Body of pancreas (tissue), 4 donors: Measurements from ENCODE around the gene ANO10. TPM values are rescaled to one million over a fixed set of nuclear protein-coding genes. Genes with fewer than 3 reads are reported as not detected.
"Not testable (repeated sequence)": the region's sequence is repeated elsewhere in the genome, so short reads cannot be mapped to it uniquely, and the experiment has no call there.

Source experiments
- ATAC-seq: fragments of 150-250 bp; one replicate; pipeline ENCODE4 v1.9.1; 2016
- DNase-seq, 4 donors: peaks; one replicate each; pipeline ENCODE4 v3.0.0-alpha.2; 2019
- H3K27ac ChIP-seq, 4 donors: fragments of 200-600 bp; sonication (generic); 1 replicate in 3 of 4; 2 replicates in 1 of 4; pipeline versions ENCODE4 v1.5.1 to v1.6.1; 2016 to 2019; ENCODE audit warnings: mild to moderate bottlenecking in 1 of 4, mixed read lengths in 1 of 4, moderate library complexity in 1 of 4
- H3K27me3 ChIP-seq, 2 donors: fragments of 200-600 bp; sonication (generic); one replicate each; pipeline ENCODE4 v1.6.0; 2016; ENCODE audit warnings: mild to moderate bottlenecking in 1 of 2
- H3K36me3 ChIP-seq, 2 donors: fragments of 200-600 bp; sonication (generic); replicated peaks in 1 of 2; 2 replicates each; pipeline ENCODE4 v1.5.1; 2016; ENCODE audit warnings: low read depth in 2 of 2; ENCODE audit not compliant: insufficient read depth in 1 of 2
- H3K4me1 ChIP-seq: fragments of 200-600 bp; sonication (generic); one replicate; pipeline ENCODE4 v1.6.0; 2016
- H3K4me3 ChIP-seq, 2 donors: fragments of 200-600 bp; sonication (generic); 1 replicate in 1 of 2; 2 replicates in 1 of 2; pipeline ENCODE4 v1.5.1; 2016 to 2019
- H3K9me3 ChIP-seq, 3 donors: fragments of 200-600 bp; sonication (generic); 1 replicate in 2 of 3; 2 replicates in 1 of 3; pipeline ENCODE4 v1.5.1; 2016
- POLR2A ChIP-seq, 3 donors: fragments of 450-650 bp; IDR thresholded peaks; one replicate each; pipeline ENCODE4 v1.6.1; 2016; ENCODE audit warnings: antibody characterized with exemption in 3 of 3, mild to moderate bottlenecking in 2 of 3
- WGBS, 2 donors: methylation state at CpG; one replicate each; pipeline ENCODE4 v1.1.5; 2017; 5-methylcytosine and 5-hydroxymethylcytosine counted together
- intact Hi-C: fragments of 100-400 bp; cut with DNase I; formaldehyde crosslinking; loops from one replicate; pipeline ENCODE4 v1.15.1; 2023
- total RNA-seq, 2 donors: library from RNA; depleted of rRNA; stranded (reverse); fragments of >200 nt; gene quantifications; one replicate each; pipeline ENCODE4 v1.1.0, GENCODE V29; 2016
- TF ChIP-seq, protein P1 (sequence below), 7 experiments: fragments of 450-650 bp in 4 of 7; fragments of 200-600 bp in 3 of 7; sonication (generic) in 3 of 7; IDR thresholded peaks; one replicate each; pipeline ENCODE4 v1.5.1; 2016 to 2019; ENCODE audit warnings: antibody characterized with exemption in 7 of 7

ANO10 gene
- total RNA-seq, 2 donors from 2014 or later, result 14.3 to 16.2 TPM

GRCh38 chr3:43484926-43485488 is 136.8 kb downstream of the ANO10 start:
- Histone ChIP-seq H3K27me3 (no peaks in the 10 kb centered on the region), H3K4me1 (no peaks in the 10 kb centered on the region), H3K27ac (no peak overlapping the region), H3K36me3 (no peaks in the 10 kb centered on the region), H3K9me3 (no peaks in the 10 kb centered on the region), H3K4me3 (no peak overlapping the region)
- no peak for ATAC-seq
- intact Hi-C loops, result no loop called here
- TF ChIP-seq, protein P1, sequence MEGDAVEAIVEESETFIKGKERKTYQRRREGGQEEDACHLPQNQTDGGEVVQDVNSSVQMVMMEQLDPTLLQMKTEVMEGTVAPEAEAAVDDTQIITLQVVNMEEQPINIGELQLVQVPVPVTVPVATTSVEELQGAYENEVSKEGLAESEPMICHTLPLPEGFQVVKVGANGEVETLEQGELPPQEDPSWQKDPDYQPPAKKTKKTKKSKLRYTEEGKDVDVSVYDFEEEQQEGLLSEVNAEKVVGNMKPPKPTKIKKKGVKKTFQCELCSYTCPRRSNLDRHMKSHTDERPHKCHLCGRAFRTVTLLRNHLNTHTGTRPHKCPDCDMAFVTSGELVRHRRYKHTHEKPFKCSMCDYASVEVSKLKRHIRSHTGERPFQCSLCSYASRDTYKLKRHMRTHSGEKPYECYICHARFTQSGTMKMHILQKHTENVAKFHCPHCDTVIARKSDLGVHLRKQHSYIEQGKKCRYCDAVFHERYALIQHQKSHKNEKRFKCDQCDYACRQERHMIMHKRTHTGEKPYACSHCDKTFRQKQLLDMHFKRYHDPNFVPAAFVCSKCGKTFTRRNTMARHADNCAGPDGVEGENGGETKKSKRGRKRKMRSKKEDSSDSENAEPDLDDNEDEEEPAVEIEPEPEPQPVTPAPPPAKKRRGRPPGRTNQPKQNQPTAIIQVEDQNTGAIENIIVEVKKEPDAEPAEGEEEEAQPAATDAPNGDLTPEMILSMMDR (IDR thresholded peaks at IDR 0.05), result no peak
- TF ChIP-seq POLR2A (IDR thresholded peaks at IDR 0.05), result no peak
- no peak for DNase-seq
- 90 to 98% methylated on average over 25 to 27 of the region's 29 CpGs for WGBS, 2 donors

DNA sequence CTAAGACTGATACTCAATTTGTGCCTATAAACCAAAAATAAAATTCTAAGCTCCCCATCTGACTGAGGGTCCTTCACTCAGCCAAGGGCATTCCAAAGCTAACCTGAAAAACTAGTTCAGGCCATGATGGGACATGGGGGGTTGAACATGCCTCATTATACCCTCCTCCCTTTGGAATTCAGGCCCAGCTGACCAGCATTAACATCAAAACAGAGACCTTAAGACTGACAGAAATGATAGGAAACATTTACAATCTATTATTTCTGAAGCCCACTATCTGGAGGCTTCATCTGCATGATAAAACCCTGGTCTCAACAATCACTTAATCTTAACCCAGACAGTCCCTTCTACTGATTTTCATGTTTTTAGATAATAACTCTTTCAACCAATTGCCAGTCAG is 140.4 kb downstream of the ANO10 start:
- Histone ChIP-seq H3K27ac (no peak overlapping the region), H3K27me3 (no peaks in the 10 kb centered on the region), H3K9me3 (peaks cover 0 to 5% (median 0%) of the 10 kb centered on the region in 3 donors), H3K4me1 (no peaks in the 10 kb centered on the region), H3K4me3 (no peak overlapping the region), H3K36me3 (no peaks in the 10 kb centered on the region)
- ATAC-seq (no peak), DNase-seq (no peak)
- no peak for TF ChIP-seq POLR2A (IDR thresholded peaks at IDR 0.05)
- TF ChIP-seq, protein P1 (IDR thresholded peaks at IDR 0.05), result no peak
- intact Hi-C loops, result no loop called here

- ATAC-seq, DNase-seq, H3K9me3 ChIP-seq, H3K4me1 ChIP-seq, H3K27me3 ChIP-seq, intact Hi-C loops, H3K27ac ChIP-seq, H3K36me3 ChIP-seq, H3K4me3 ChIP-seq: not testable (repeated sequence)
- WGBS, 2 donors, result 36 to 47% methylated on average over 2 of the region's 2 CpGs
Observed at GRCh38 chr3:43478839-43479238, 143.0 kb downstream of the ANO10 start.

DNA sequence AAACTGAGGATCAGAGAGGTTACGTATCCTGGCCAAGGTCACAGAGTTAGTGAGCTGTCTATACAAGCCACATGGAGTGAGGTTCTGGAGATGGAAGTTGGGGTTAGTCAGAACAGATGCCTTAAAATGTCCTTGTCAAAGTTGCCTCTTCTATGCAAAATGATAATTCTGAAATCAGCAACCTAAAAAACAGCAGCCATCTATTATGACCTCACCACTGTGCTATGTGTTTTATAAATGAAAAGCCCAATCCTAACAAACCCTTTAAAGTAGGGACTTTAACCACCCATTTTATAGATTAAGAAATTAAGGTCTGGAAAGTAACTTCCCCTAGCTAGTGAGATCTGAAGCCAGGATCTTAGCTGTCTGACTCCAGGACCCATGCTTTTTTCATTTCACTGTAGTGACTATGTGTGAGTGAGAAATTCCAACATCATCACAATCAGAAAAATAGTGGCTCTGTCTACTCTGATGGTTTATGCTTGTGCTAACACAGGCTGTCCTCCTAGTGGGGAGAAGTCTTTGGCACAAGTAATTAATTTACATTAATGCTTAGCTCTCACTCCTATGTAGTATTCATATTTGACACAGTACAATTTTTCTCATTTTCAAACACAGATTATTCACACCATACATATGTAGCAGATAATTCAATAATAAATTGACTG is 143.6 kb downstream of the ANO10 start:
- DNase-seq, result no peak
- peaks cover 0 to 5% (median 0%) of the 10 kb centered on the region in 3 donors for H3K9me3 ChIP-seq
- no peaks in the 10 kb centered on the region for H3K36me3 ChIP-seq
- WGBS, 2 donors, result 75 to 93% methylated on average over 1 of the region's 1 CpG
- H3K27me3 ChIP-seq, result no peaks in the 10 kb centered on the region
- no peaks in the 10 kb centered on the region for H3K4me1 ChIP-seq
- H3K27ac ChIP-seq, result peak overlapping the region in 1 of 4 donors; percentile 18
- intact Hi-C loops, result no loop called here
- no peak for TF ChIP-seq POLR2A (IDR thresholded peaks at IDR 0.05)
- TF ChIP-seq, protein P1 (IDR thresholded peaks at IDR 0.05), result no peak
- H3K4me3 ChIP-seq, result no peak overlapping the region
- ATAC-seq, result no peak

DNA sequence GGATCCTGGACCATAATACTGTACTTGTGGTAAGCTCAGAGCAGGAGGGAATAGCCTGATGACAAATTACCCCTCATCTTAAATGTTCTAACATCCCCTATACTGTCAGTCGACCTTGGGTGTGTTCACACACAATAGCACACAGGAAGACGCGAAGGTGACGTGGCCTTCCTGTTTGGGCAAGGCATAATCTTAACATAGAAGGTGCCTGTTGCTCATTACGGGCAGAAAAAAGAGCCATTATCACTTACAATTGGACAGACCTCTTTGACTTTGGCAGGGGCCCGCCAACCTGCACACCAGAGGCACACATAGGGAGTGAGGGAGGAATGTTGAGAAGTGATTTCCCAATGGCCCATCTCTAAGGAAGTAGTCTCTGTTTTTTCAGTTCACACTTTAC is 144.2 kb downstream of the ANO10 start:
- intact Hi-C loops, result no loop called here
- Histone ChIP-seq H3K9me3 (peaks cover 0 to 5% (median 0%) of the 10 kb centered on the region in 3 donors), H3K27ac (peak overlapping the region in 1 of 4 donors; percentile 18), H3K27me3 (no peaks in the 10 kb centered on the region), H3K4me1 (no peaks in the 10 kb centered on the region), H3K36me3 (no peaks in the 10 kb centered on the region), H3K4me3 (no peak overlapping the region)
- TF ChIP-seq, protein P1 (IDR thresholded peaks at IDR 0.05), result no peak
- TF ChIP-seq POLR2A (IDR thresholded peaks at IDR 0.05), result no peak
- 78 to 84% methylated on average over 6 of the region's 6 CpGs for WGBS, 2 donors
- DNase-seq, result peak in 2 of 4 donors; percentile 13 to 19
- ATAC-seq, result no peak
